ENCODE data around the gene TGFB1. TPM values are rescaled to one million over a fixed set of nuclear protein-coding genes. Genes with fewer than 3 reads are reported as not detected.
A peak's percentile ranks its signal among the peaks of the same experiment; 100 is the strongest.

Gene TGFB1
- total RNA-seq, 2 donors from 2014 or later: 7.7 to 14.6 TPM

- Histone ChIP-seq H3K27ac (no peak overlapping the region), H3K4me3 (no peak overlapping the region), H3K36me3 (peaks cover 17% of the 10 kb centered on the region), H3K9me3 (no peaks in the 10 kb centered on the region), H3K9ac (ENCODE audit: low read depth in 2 of 2, low read length in 2 of 2) (peak overlapping the region in 1 of 2 donors; percentile 23), H3K4me1 (no peaks in the 10 kb centered on the region), H3K27me3 (no peaks in the 10 kb centered on the region)
- DNase-seq: no peak
- no peak for TF ChIP-seq CTCF (IDR thresholded peaks at IDR 0.05)
- intact Hi-C loops (cut with DNase I): no loop called here
These were observed 54.5 kb downstream of the TGFB1 start for GRCh38 chr19:41299046-41299754.

- Histone ChIP-seq H3K4me3 (no peak overlapping the region), H3K9me3 (no peaks in the 10 kb centered on the region), H3K27me3 (no peaks in the 10 kb centered on the region), H3K4me1 (no peaks in the 10 kb centered on the region), H3K9ac (ENCODE audit: low read depth in 2 of 2, low read length in 2 of 2) (peak overlapping the region; percentile 23 to 58), H3K27ac (peak overlapping the region; percentile 57), H3K36me3 (peaks cover 24% of the 10 kb centered on the region)
- peak; percentile 45 for DNase-seq
- intact Hi-C loops (cut with DNase I): no loop called here
- TF ChIP-seq CTCF (IDR thresholded peaks at IDR 0.05): no peak
These were observed 55.3 kb downstream of the TGFB1 start for GRCh38 chr19:41298348-41298964.

- H3K36me3 ChIP-seq: peaks cover 26% of the 10 kb centered on the region
- H3K27ac ChIP-seq: peak overlapping the region; percentile 57
- no peaks in the 10 kb centered on the region for H3K27me3 ChIP-seq
- no peaks in the 10 kb centered on the region for H3K4me1 ChIP-seq
- H3K4me3 ChIP-seq: no peak overlapping the region
- DNase-seq: no peak
- no peaks in the 10 kb centered on the region for H3K9me3 ChIP-seq
- H3K9ac ChIP-seq (ENCODE audit: low read depth in 2 of 2, low read length in 2 of 2): peak overlapping the region; percentile 23 to 58
- intact Hi-C loops (cut with DNase I): no loop called here
- TF ChIP-seq CTCF (IDR thresholded peaks at IDR 0.05): no peak
These were observed 55.9 kb downstream of the TGFB1 start for GRCh38 chr19:41297628-41298347.

GRCh38 chr19:41296433-41296871, 57.3 kb downstream of the TGFB1 start:
- DNase-seq: no peak
- Histone ChIP-seq H3K9me3 (no peaks in the 10 kb centered on the region), H3K9ac (ENCODE audit: low read depth in 2 of 2, low read length in 2 of 2) (no peak overlapping the region), H3K4me3 (no peak overlapping the region), H3K27me3 (no peaks in the 10 kb centered on the region), H3K27ac (no peak overlapping the region), H3K36me3 (peaks cover 32% of the 10 kb centered on the region), H3K4me1 (no peaks in the 10 kb centered on the region)
- intact Hi-C loops (cut with DNase I): no loop called here
- TF ChIP-seq CTCF (IDR thresholded peaks at IDR 0.05): no peak

- H3K4me1 ChIP-seq: no peaks in the 10 kb centered on the region
- H3K27ac ChIP-seq: no peak overlapping the region
- H3K36me3 ChIP-seq: peaks cover 37% of the 10 kb centered on the region
- no peaks in the 10 kb centered on the region for H3K27me3 ChIP-seq
- intact Hi-C loops (cut with DNase I): no loop called here
- no peaks in the 10 kb centered on the region for H3K9me3 ChIP-seq
- no peak overlapping the region for H3K4me3 ChIP-seq
- TF ChIP-seq CTCF (IDR thresholded peaks at IDR 0.05): no peak
- H3K9ac ChIP-seq (ENCODE audit: low read depth in 2 of 2, low read length in 2 of 2): no peak overlapping the region
- DNase-seq: no peak
These were observed 58.2 kb downstream of the TGFB1 start for GRCh38 chr19:41295499-41295898.
